ENCODE measurements around the gene RPS21.

RPS21 gene

GRCh38 chr20:62354031-62354808 is 32.7 kb upstream of the RPS21 start:
- DNase-seq (ENCODE audit: low read depth): no peak

DNA sequence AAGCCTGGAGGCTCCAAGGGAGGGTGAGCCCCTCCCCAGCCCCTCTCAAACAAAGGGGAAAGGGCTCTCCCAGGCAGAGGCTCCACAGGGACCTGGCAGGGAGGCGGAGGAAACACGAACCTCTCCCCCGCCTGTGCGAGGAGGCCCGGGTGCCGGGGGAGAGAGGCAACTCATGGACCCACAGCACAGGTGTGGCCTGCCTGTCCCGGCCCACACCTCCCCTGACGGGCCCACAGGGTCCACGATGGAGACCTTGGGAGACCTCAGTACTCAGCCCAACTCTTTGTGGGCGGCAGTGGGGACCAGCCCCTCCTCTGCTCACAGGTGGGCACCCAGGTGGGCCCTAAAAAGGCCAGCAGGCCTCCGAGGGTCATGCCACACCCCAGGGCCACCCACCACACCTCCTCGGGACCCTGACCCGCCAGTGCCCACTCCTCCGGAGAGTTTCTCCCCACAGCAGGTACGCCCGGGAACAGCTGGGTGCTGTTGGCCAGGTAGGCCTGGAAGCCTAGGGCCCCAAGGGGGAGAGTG is 32.0 kb upstream of the RPS21 start:
- DNase-seq (ENCODE audit: low read depth): no peak

GRCh38 chr20:62355516-62355877 is 31.4 kb upstream of the RPS21 start:
- DNase-seq (ENCODE audit: low read depth): no peak

DNA sequence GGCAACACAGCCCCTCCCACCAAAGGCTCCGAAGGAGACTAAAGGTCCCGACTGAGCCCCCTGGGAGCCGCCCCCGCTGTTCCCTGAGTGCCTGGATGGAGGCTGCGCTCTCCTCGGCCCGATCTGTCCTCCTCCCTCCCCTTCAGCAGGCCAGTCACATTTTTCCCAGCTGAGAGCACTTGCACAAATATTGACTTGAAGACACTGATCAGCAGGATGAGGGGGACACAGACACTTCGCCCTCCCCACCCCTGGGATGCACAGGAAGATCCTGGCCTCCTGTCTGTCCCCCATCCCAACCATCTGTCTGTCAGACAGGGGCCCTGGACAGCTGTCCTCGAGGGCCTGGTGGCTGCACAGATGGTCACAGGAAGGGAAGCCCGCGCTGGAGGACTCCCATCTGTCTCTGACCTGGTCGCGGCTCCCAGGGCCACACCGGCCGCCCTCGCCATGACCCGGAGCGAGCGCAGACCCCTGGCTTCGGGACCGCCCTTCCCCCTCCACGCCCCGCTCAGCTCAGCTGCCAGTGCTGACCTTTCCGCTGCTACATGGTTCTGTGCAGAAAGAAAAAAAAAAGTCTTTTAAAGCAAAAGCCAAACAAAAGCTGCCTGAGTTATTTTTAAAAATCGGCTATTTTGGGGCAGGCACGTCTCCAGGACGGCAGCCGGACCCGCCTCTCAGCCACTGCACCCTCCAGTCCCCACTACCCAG is 30.9 kb upstream of the RPS21 start:
- DNase-seq (ENCODE audit: low read depth): no peak

DNA sequence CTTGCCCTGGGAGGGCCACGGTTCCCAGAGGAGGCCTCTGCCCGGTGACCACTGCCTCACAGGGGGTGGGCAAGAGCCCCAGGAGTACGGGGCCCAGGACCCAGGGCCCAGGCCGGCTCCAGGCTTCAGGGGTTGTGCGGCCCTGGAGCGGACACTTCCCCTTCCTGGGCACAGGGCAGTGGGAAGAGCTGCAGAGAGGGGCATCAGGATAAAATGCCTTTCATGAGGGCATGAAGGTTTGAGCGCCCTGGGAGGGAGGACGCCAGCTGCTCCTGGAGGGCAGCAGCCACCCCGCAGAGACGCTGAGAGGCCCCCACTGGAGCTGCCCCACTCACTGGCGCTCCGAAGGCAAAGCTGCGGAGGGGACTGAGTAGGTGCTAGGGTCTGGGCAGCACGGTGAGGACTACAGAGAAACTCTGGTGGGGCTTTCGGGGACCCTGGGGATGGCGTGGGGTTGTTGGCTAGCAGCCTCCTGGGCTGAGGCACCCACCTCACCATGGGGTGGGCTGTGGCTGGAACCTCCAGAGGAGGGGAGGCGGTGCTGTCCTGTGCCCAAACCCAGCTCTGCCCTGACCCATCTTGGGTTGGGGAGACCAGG is 30.2 kb upstream of the RPS21 start:
- DNase-seq (ENCODE audit: low read depth): no peak

DNA sequence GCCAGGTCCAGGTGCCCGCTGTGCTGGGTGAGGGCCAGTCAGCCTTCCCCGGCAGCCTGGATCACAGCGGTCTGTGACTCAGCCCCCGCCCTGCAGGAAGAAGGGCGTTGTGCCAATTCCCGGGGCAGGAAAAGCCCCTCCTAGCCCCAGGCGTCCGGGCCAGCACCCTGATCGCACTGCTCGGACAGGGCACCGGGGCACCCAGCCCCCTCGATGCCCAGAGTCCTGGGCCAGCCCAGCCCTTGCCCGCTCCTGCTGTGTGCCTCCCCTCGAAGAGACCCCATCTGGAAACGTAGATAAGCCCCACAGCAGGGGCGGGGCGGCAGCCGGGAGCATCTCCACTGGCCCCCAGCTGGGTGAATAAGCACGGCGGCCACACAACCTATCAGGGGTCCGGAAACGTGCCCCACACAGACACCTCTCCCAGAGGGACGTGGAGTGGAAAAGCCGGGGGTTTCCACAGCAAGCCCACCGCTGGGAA is 29.7 kb upstream of the RPS21 start:
- DNase-seq (ENCODE audit: low read depth): no peak

DNA sequence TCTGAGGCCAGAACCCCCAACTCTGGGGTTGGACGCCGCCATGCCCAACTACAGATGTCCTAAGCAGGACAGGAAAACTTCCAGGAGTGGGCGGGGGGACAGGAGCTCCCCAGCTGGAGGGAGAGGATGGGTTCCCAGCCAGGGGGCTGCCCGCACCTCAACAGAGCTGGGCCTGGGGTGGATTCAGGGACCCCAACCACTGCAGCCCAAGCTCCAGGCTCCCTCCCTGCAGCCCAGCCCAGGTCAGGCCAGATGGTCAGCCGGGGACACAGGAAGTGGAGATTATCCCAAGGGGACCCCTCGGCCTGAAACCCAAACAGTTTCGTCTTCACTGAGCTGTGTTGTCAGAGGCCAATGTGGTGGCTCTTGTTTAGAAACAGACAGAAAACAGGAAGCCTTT is 29.2 kb upstream of the RPS21 start:
- no peak for DNase-seq (ENCODE audit: low read depth)

- DNase-seq (ENCODE audit: low read depth): no peak
Observed at GRCh38 chr20:62358171-62359042, 28.5 kb upstream of the RPS21 start.

DNA sequence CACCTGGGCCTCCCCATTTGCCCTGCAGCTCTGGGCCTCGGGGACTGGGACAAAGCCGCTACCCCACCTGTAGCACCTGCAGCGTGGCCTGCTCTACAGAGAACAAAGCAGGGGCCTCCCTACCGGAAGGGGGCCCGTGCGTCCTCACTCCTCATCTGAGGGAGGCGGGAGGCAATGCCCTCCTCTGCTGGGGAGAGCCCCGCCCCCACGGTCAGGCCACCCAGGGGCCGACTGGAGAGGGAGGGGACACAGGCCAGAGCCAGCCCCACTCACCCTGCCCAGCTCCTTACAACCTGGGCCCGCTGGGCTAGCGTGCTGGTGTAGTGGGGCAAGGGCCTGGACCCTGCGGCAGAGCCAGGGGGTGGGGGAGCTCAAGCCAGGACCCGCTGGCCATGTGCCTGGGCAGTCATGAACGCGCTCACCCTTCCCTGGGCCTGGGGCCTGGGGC is 27.8 kb upstream of the RPS21 start:
- DNase-seq (ENCODE audit: low read depth): no peak

DNA sequence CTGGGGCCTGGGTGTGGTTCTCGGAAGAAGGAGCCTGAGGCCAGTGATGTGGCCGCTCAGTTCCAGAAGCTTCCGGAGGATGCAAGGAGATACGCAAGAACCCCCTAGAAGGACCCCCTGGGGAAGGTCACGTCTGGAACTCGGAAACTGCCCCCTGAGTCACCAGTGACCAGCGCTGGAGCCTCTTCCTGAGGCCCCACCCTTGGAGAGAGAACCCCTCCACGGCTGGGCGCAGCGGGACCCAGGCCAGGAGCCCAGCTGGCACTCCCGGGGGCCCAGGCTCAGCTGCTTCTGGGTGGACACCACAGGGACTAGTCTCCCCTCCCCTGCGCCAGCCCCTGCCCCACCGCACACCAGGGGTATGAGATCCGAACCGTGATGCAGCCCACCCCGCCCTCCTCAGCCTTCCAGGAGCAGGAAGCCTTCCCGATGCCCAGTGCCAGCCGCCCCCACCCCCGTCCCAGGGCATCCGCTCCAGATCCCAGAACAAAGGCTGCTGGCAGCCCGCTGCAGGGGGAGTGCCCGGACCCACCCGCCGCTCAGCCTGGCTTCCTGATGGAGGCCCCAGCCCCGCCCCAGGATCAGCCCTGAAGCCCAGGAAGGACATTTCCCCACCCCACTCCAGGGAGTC is 27.3 kb upstream of the RPS21 start:
- DNase-seq (ENCODE audit: low read depth): peak; percentile 69

GRCh38 chr20:62360854-62361798 is 25.8 kb upstream of the RPS21 start:
- no peak for DNase-seq (ENCODE audit: low read depth)

DNA sequence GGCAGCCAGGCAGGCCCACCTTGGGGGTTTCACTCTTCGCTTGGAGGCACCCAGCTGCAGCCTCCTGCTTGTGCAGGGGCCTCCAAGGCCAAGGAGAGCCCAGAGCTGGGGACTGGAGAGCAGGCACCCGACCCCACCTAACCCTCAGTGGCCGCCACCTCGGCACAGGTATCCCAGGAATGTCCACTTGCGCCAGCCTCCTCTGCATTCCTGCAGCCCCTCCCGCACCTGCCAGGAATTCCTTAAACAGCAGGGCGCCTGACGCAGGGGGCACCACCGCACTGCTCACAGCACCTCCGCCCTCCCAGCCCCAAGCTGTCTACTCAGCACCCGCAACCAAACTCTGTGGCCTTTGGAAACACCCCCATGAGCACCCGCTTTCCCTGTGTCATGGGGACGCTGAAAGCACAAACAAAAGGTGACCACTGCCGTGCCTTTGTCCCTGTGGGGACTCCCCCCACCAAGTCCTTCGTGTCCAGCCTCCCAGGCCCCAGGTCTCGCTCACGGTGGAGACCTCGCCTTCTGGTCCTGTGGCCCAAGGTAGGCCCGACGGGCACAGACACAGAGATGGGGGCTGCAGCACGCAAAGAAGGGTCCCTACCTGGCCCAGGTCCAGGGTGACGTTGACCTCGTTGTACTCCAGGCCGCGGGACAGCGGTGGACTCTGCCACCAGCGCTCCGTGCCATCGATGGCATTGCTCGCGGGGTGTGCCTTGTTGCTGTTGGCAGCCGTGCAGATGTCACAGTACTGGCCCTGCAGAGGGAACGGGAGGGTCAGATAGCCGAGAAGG is 24.9 kb upstream of the RPS21 start:
- DNase-seq (ENCODE audit: low read depth): no peak

- DNase-seq (ENCODE audit: low read depth): no peak
Observed at GRCh38 chr20:62362590-62362940, 24.3 kb upstream of the RPS21 start.

GRCh38 chr20:62362991-62363919 is 23.6 kb upstream of the RPS21 start:
- DNase-seq (ENCODE audit: low read depth): no peak

DNA sequence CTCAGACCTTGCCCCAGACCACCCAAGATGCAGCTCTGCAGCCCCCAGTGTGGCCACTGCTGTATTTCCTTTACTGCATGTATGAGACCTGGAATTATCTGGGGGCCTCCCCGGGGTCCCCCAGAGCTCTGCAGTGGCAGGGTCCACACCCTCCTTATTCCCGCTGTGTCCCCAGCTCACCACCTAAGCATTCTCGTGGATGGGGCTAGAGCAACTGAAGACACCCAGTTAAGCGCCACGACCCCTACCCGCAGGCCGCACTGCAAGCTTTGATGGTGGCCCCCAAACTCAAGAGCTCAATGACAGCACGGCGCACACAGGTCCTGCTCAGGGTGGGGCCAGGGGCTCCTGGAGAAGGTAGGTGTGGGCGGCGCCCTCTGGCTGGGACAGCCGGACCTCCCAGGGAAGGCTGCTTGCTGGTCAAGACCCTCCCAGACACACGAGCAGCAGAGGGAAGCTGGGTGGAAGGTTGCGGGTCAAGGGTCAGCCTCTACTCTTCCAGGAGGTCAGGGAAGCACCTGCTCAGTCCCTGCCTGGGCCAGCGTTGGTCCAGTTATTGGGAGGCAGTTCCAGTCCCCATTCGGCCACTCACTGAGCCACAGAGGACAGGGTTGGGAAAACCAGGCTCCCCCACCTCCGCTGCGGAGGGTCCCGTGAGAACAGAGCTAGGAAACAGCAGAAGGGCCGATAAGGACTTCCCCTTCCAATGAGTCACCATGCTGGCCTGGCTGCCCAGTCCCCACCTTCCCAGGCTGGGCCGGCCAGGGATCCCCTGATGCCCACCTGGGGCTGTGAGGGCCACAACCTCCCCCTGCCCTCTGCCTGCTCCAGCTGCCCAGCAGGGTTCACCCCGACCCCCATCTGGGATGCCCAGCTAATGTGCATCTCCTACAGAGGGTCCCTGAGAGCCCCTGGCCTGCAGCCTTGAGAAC is 22.7 kb upstream of the RPS21 start:
- no peak for DNase-seq (ENCODE audit: low read depth)

DNA sequence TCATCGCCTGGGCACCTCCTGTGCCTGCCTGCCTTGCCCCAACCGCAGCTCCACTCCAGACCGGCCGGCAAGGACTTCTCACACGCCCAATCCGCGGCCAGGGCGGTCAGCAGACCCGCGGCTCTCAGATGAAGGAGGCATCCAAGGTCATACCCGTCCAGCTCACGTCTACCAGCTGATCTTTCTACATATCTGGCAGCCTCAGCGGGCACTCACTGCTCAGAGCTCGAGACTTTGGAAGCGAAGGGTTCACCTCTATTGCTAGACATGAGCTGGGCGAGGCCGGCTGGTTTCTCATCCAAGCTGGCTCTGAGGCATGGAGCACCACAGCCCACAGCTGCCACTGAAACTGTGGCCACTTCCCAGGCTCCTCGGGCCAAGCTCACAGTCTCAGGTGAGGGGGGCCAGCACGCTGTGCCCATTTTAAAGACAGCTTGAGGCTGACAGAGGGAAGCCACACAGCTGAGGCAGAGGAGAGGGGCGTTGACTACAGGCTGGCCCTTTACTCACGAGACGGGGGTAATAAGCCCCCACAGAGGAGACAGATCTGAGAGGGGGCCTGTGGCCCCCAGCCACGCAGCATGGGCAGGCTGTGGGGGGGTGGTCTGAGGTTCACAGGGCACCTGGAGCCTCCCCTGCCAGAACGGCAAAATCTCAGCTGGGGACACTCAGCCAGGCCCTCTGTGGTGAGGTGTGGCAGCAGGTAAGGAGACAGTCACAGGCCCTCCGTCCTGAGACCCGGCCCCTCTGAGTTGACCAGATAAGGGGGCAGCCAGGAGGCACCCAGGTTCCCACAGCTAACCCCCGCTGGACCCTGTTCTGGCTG is 21.8 kb upstream of the RPS21 start:
- DNase-seq (ENCODE audit: low read depth): no peak
